Uterus (tissue), 3 donors: ENCODE measurements around the gene C17orf114.

Experiments
- DNase-seq, 2 donors: peaks; one replicate each; pipeline ENCODE4 v3.0.0-alpha.2; 2019 to 2020
- H3K27ac ChIP-seq, 2 donors: fragments of 200-600 bp; sonication (generic); 1 replicate in 1 of 2; 2 replicates in 1 of 2; pipeline ENCODE4 v1.5.1; 2016 to 2018
- H3K27me3 ChIP-seq, 2 donors: fragments of 200-600 bp; sonication (generic); one replicate each; pipeline ENCODE4 v1.5.1; 2018 to 2019; ENCODE audit warnings: control low read depth in 1 of 2
- H3K36me3 ChIP-seq, 2 donors: fragments of 200-600 bp; sonication (generic); one replicate each; pipeline ENCODE4 v1.5.1; 2019; ENCODE audit warnings: control low read depth in 1 of 2
- H3K4me1 ChIP-seq, 2 donors: fragments of 200-600 bp; sonication (generic); one replicate each; pipeline ENCODE4 v1.5.1; 2018 to 2019; ENCODE audit warnings: control low read depth in 1 of 2
- H3K4me3 ChIP-seq, 2 donors: fragments of 200-600 bp; sonication (generic); 1 replicate in 1 of 2; 2 replicates in 1 of 2; pipeline ENCODE4 v1.5.1; 2018 to 2019; ENCODE audit warnings: mild to moderate bottlenecking in 1 of 2
- H3K9me3 ChIP-seq, 2 donors: fragments of 200-600 bp; sonication (generic); one replicate each; pipeline ENCODE4 v1.5.1; 2019; ENCODE audit warnings: control low read depth in 1 of 2
- CTCF ChIP-seq, 4 experiments: fragments of 200-600 bp in 2 of 4; fragments of 450-650 bp in 2 of 4; sonication (generic) in 2 of 4; IDR thresholded peaks; one replicate each; pipeline ENCODE4 v1.5.1; 2016 to 2019; ENCODE audit warnings: antibody characterized with exemption in 4 of 4, mild to moderate bottlenecking in 2 of 4, moderate library complexity in 1 of 4
- POLR2A ChIP-seq, 2 donors: fragments of 450-650 bp; IDR thresholded peaks; one replicate each; pipeline ENCODE4 v1.6.1; 2016; ENCODE audit warnings: antibody characterized with exemption in 2 of 2, mild to moderate bottlenecking in 1 of 2, moderate library complexity in 1 of 2
- intact Hi-C: fragments of 100-400 bp; cut with DNase I; formaldehyde crosslinking; loops from one replicate; pipeline ENCODE4 v1.15.1; 2023; ENCODE audit warnings: low total_unique reads
- donor health status: DM: yes; HTN: yes; CAD: no.

The C17orf114 gene

GRCh38 chr17:4790705-4791088 is 11.4 kb downstream of the C17orf114 start:
- H3K27me3 ChIP-seq = no peaks in the 10 kb centered on the region
- TF ChIP-seq POLR2A (IDR thresholded peaks at IDR 0.05) (no peak), CTCF (IDR thresholded peaks at IDR 0.05) (no peak)
- no peak for DNase-seq
- peak overlapping the region; percentile 87 to 95 for H3K27ac ChIP-seq
- no peaks in the 10 kb centered on the region for H3K9me3 ChIP-seq
- H3K36me3 ChIP-seq = no peaks in the 10 kb centered on the region
- H3K4me3 ChIP-seq = peak overlapping the region; percentile 58 to 62
- peaks cover 0 to 4% of the 10 kb centered on the region in 2 donors for H3K4me1 ChIP-seq
- intact Hi-C loops = no loop called here

- TF ChIP-seq POLR2A (IDR thresholded peaks at IDR 0.05) = peak; percentile 57 to 88
- TF ChIP-seq CTCF (IDR thresholded peaks at IDR 0.05) = peak; percentile 57 to 94 (median 84)
- intact Hi-C loops = loop anchor here (5.0 kb wide), 1 partner anchor 107 kb away; the partner anchor contains the start of gene C17orf107
- peaks cover 0 to 8% of the 10 kb centered on the region in 2 donors for H3K4me1 ChIP-seq
Observed at GRCh38 chr17:4789951-4790704, 12.0 kb downstream of the C17orf114 start.

GRCh38 chr17:4789701-4789950 is 12.5 kb downstream of the C17orf114 start:
- intact Hi-C loops = loop anchor here (5.0 kb wide), 1 partner anchor 108 kb away; the partner anchor contains the start of gene C17orf107
- peaks cover 0 to 2% of the 10 kb centered on the region in 2 donors for H3K27me3 ChIP-seq
- no peaks in the 10 kb centered on the region for H3K9me3 ChIP-seq
- no peak for DNase-seq
- H3K4me3 ChIP-seq = peak overlapping the region; percentile 58 to 62
- peaks cover 0 to 8% of the 10 kb centered on the region in 2 donors for H3K4me1 ChIP-seq
- H3K36me3 ChIP-seq = no peaks in the 10 kb centered on the region
- peak overlapping the region; percentile 87 to 95 for H3K27ac ChIP-seq
- TF ChIP-seq POLR2A (IDR thresholded peaks at IDR 0.05) = no peak
- TF ChIP-seq CTCF (IDR thresholded peaks at IDR 0.05) = no peak

More at GRCh38 chr17:4789951-4790704, 12.0 kb downstream of the C17orf114 start:
- no peaks in the 10 kb centered on the region for H3K27me3 ChIP-seq
- H3K9me3 ChIP-seq = no peaks in the 10 kb centered on the region
- no peaks in the 10 kb centered on the region for H3K36me3 ChIP-seq
- peak overlapping the region; percentile 87 to 95 for H3K27ac ChIP-seq
- peak; percentile 80 to 87 for DNase-seq
- peak overlapping the region; percentile 58 to 62 for H3K4me3 ChIP-seq

GRCh38 chr17:4788807-4789700 is 13.1 kb downstream of the C17orf114 start, which contains the start of gene GLTPD2:
Gene GLTPD2 (plus strand): TSS chr17:4788964. CDS start chr17:4789012, 48 bp downstream.
- Histone ChIP-seq H3K9me3 (no peaks in the 10 kb centered on the region), H3K36me3 (no peaks in the 10 kb centered on the region), H3K27me3 (peaks cover 0 to 6% of the 10 kb centered on the region in 2 donors), H3K27ac (peak within 1 kb of the TSS; percentile 87 to 95), H3K4me3 (peak within 1 kb of the TSS; percentile 58 to 62), H3K4me1 (peaks cover 0 to 8% of the 10 kb centered on the region in 2 donors)
- no peak for TF ChIP-seq CTCF (IDR thresholded peaks at IDR 0.05)
- no peak for TF ChIP-seq POLR2A (IDR thresholded peaks at IDR 0.05)
- intact Hi-C loops = loop anchor here (5.0 kb wide), 1 partner anchor 108 kb away; the partner anchor contains the start of gene C17orf107
- DNase-seq = no peak
